Gastrocnemius medialis (tissue), 4 donors: ENCODE results near the gene PALD1.

ENCODE experiments used
- CTCF ChIP-seq, 5 experiments: fragments of 450-650 bp in 3 of 5; fragments of 200-600 bp in 2 of 5; sonication (generic) in 2 of 5; IDR thresholded peaks in 4 of 5; conservative IDR thresholded peaks in 1 of 5; 1 replicate in 4 of 5; 2 replicates in 1 of 5; pipeline ENCODE4 v1.5.1; 2016 to 2019; ENCODE audit warnings: antibody characterized with exemption in 5 of 5, mild to moderate bottlenecking in 3 of 5, moderate library complexity in 3 of 5
- POLR2A ChIP-seq, 2 donors: fragments of 450-650 bp; IDR thresholded peaks; one replicate each; pipeline ENCODE4 v1.6.1; 2017; ENCODE audit warnings: antibody characterized with exemption in 2 of 2, mild to moderate bottlenecking in 2 of 2, moderate library complexity in 2 of 2

DNA sequence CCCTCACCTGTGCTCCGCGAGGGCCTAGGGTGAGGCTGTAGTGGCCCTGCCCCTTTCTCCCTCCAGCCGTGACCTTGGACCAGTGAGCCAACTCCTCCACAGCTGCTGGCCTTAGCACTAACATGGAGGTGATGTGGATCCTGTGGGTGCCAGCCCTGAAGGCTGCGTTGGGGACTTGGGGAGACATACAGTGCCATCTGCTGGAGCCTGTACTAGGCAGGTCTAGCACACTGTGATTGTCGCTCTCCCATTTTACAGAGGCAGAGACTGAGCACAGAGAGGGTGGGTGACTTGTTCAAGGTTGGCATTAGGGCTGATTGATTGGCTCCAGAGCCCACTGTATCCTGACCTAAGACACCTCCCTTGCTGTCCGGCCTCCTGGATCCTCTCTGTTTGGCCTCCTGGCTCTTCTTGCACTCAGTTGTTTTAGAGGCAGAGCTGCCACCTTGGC is 86.4 kb downstream of the PALD1 start:
- TF ChIP-seq CTCF (IDR thresholded peaks at IDR 0.05 in 4 of 5, conservative IDR thresholded peaks at IDR 0.05 in 1 of 5) (no peak), POLR2A (IDR thresholded peaks at IDR 0.05) (no peak)
